Heart left ventricle (tissue), 13 donors: ENCODE results near the gene SGCE.

Experiments
- CTCF ChIP-seq, 12 donors: fragments of 200-600 bp; sonication (generic) in 4 of 12; IDR thresholded peaks; one replicate each; pipeline versions ENCODE4 v1.5.0 to v1.8.0; 2018 to 2022; ENCODE audit warnings: antibody characterized with exemption in 12 of 12, mild to moderate bottlenecking in 5 of 12
- POLR2A ChIP-seq, 2 donors: fragments of 450-650 bp; IDR thresholded peaks; one replicate each; pipeline ENCODE4 v1.6.1; 2017; ENCODE audit warnings: antibody characterized with exemption in 2 of 2, mild to moderate bottlenecking in 2 of 2, moderate library complexity in 2 of 2
- donor health status: ischemic (EF 13 %, LVEDD 7.1; RV severe dilation, severe dysfunction).
- donor health status: DM: no; HTN: yes; CAD: no.
- donor health status: DM: no; HTN: no; CAD: no.
- donor health status: ischemic (EF 25% LVEDD 6.9; RV normal size, moderate dysfunction).
- donor health status: ischemic (EF 25% LVEDD 5.7; RV mildly dilated, moderate dysfunction).
- donor health status: ischemic (EF 35%, LVEDD 5.7; RV mildly dilated, moderate dysfunction).
- donor health status: nonischemic (EF 11% LVEDD 7.7; RV severe dilation, severe dysfunction).
- donor health status: DM: yes; HTN: yes; CAD: no.
- donor health status: PGD.
- donor health status: ischemic (EF 29% LVEDD 5.4; RV normal size, mild dysfunction).
- donor health status: nonischemic (EF 23%, LVEDD 6.1; RV moderate dilation, normal function).

DNA sequence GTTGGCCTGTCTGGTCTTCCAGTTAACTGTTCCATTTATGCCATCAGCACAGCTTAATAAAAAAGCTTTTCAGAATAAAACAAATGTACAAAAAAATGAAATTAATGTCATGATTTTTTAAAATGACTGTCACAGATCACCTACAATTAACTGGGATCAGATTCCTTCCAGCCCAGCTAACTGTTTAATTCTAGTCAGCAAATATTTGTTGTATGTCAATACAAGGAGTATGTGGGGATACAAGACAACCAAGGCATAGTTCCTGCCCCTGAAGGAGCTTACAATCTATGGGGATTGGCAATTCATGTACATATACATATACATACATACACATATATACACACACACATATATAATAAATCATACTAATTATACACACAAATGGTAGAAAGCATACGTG lies 16.5 kb downstream of the SGCE start:
- TF ChIP-seq CTCF (IDR thresholded peaks at IDR 0.05) (no peak), POLR2A (IDR thresholded peaks at IDR 0.05) (no peak)
